ENCODE data around the gene EFCAB14. TPM values are rescaled to one million over a fixed set of nuclear protein-coding genes. Genes with fewer than 3 reads are reported as not detected.
"Not testable (repeated sequence)": the region's sequence is repeated elsewhere in the genome, so short reads cannot be mapped to it uniquely, and the experiment has no call there.

EFCAB14 gene
- total RNA-seq, 2 donors from 2014 or later, result 45.6 to 53.8 TPM

- Mint-ChIP-seq H3K27ac (peak overlapping the region; percentile 68), H3K27me3 (no peaks in the 10 kb centered on the region), H3K9me3 (no peaks in the 10 kb centered on the region), H3K4me3 (no peak overlapping the region), H3K36me3 (ENCODE audit: low read depth) (peaks cover 93% of the 10 kb centered on the region), H3K4me1 (peaks cover 15% of the 10 kb centered on the region)
- no peak for ATAC-seq (replicated peaks)
These were observed 10.8 kb downstream of the EFCAB14 start for GRCh38 chr1:46708121-46708520.

GRCh38 chr1:46705408-46705807 is 13.5 kb downstream of the EFCAB14 start:
- Mint-ChIP-seq H3K4me3 (no peak overlapping the region), H3K36me3 (ENCODE audit: low read depth) (peaks cover 98% of the 10 kb centered on the region), H3K9me3 (no peaks in the 10 kb centered on the region), H3K4me1 (peaks cover 22% of the 10 kb centered on the region), H3K27ac (no peak overlapping the region), H3K27me3 (no peaks in the 10 kb centered on the region)
- ATAC-seq (replicated peaks), result peak; percentile 43

GRCh38 chr1:46703927-46704641 is 14.8 kb downstream of the EFCAB14 start:
- H3K4me3 Mint-ChIP-seq, result no peak overlapping the region
- peaks cover 86% of the 10 kb centered on the region for H3K36me3 Mint-ChIP-seq (ENCODE audit: low read depth)
- peak overlapping the region; percentile 68 for H3K27ac Mint-ChIP-seq
- peaks cover 17% of the 10 kb centered on the region for H3K4me1 Mint-ChIP-seq
- no peaks in the 10 kb centered on the region for H3K9me3 Mint-ChIP-seq
- no peaks in the 10 kb centered on the region for H3K27me3 Mint-ChIP-seq
- ATAC-seq (replicated peaks), result no peak

- peaks cover 16% of the 10 kb centered on the region for H3K4me1 Mint-ChIP-seq
- no peak overlapping the region for H3K4me3 Mint-ChIP-seq
- peak overlapping the region; percentile 48 for H3K27ac Mint-ChIP-seq
- peaks cover 87% of the 10 kb centered on the region for H3K36me3 Mint-ChIP-seq (ENCODE audit: low read depth)
- ATAC-seq (replicated peaks), result peak; percentile 51
- no peaks in the 10 kb centered on the region for H3K27me3 Mint-ChIP-seq
- no peaks in the 10 kb centered on the region for H3K9me3 Mint-ChIP-seq
These were observed 19.2 kb downstream of the EFCAB14 start for GRCh38 chr1:46699666-46700065.

- H3K9me3 Mint-ChIP-seq, result no peaks in the 10 kb centered on the region
- no peak for ATAC-seq (replicated peaks)
- no peak overlapping the region for H3K27ac Mint-ChIP-seq
- no peaks in the 10 kb centered on the region for H3K27me3 Mint-ChIP-seq
- peaks cover 13% of the 10 kb centered on the region for H3K4me1 Mint-ChIP-seq
- peaks cover 88% of the 10 kb centered on the region for H3K36me3 Mint-ChIP-seq (ENCODE audit: low read depth)
- H3K4me3 Mint-ChIP-seq, result no peak overlapping the region
These were observed 21.9 kb downstream of the EFCAB14 start for GRCh38 chr1:46697053-46697452.

GRCh38 chr1:46694676-46695075 is 24.2 kb downstream of the EFCAB14 start:
- not testable (repeated sequence) for H3K27ac Mint-ChIP-seq; H3K4me1 Mint-ChIP-seq; H3K27me3 Mint-ChIP-seq; H3K9me3 Mint-ChIP-seq; ATAC-seq (replicated peaks); H3K4me3 Mint-ChIP-seq
- H3K36me3 Mint-ChIP-seq (ENCODE audit: low read depth), result peaks cover 96% of the 10 kb centered on the region

GRCh38 chr1:46692811-46693770 is 25.8 kb downstream of the EFCAB14 start:
- H3K4me3 Mint-ChIP-seq, result no peak overlapping the region
- H3K27me3 Mint-ChIP-seq, result no peaks in the 10 kb centered on the region
- no peak overlapping the region for H3K27ac Mint-ChIP-seq
- peaks cover 100% of the 10 kb centered on the region for H3K36me3 Mint-ChIP-seq (ENCODE audit: low read depth)
- no peaks in the 10 kb centered on the region for H3K9me3 Mint-ChIP-seq
- peaks cover 3% of the 10 kb centered on the region for H3K4me1 Mint-ChIP-seq
- ATAC-seq (replicated peaks), result no peak

GRCh38 chr1:46691997-46692790 is 26.7 kb downstream of the EFCAB14 start:
- Mint-ChIP-seq H3K4me1 (peaks cover 3% of the 10 kb centered on the region), H3K27ac (no peak overlapping the region), H3K4me3 (no peak overlapping the region), H3K9me3 (no peaks in the 10 kb centered on the region), H3K27me3 (no peaks in the 10 kb centered on the region), H3K36me3 (ENCODE audit: low read depth) (peaks cover 100% of the 10 kb centered on the region)
- no peak for ATAC-seq (replicated peaks)

- peaks cover 3% of the 10 kb centered on the region for H3K4me1 Mint-ChIP-seq
- no peaks in the 10 kb centered on the region for H3K9me3 Mint-ChIP-seq
- ATAC-seq (replicated peaks), result no peak
- no peaks in the 10 kb centered on the region for H3K27me3 Mint-ChIP-seq
- H3K4me3 Mint-ChIP-seq, result no peak overlapping the region
- H3K27ac Mint-ChIP-seq, result no peak overlapping the region
- H3K36me3 Mint-ChIP-seq (ENCODE audit: low read depth), result peaks cover 100% of the 10 kb centered on the region
These were observed 27.9 kb downstream of the EFCAB14 start for GRCh38 chr1:46690931-46691421.

GRCh38 chr1:46689897-46690296 is 29.0 kb downstream of the EFCAB14 start:
- peak overlapping the region; percentile 79 for H3K27ac Mint-ChIP-seq
- no peaks in the 10 kb centered on the region for H3K9me3 Mint-ChIP-seq
- H3K27me3 Mint-ChIP-seq, result no peaks in the 10 kb centered on the region
- H3K36me3 Mint-ChIP-seq (ENCODE audit: low read depth), result peaks cover 100% of the 10 kb centered on the region
- H3K4me3 Mint-ChIP-seq, result no peak overlapping the region
- ATAC-seq (replicated peaks), result peak; percentile 34
- peaks cover 3% of the 10 kb centered on the region for H3K4me1 Mint-ChIP-seq

- Mint-ChIP-seq H3K4me1 (peaks cover 3% of the 10 kb centered on the region), H3K27me3 (no peaks in the 10 kb centered on the region), H3K9me3 (no peaks in the 10 kb centered on the region), H3K4me3 (no peak overlapping the region), H3K36me3 (ENCODE audit: low read depth) (peaks cover 100% of the 10 kb centered on the region), H3K27ac (peak overlapping the region; percentile 79)
- ATAC-seq (replicated peaks), result no peak
These were observed 29.6 kb downstream of the EFCAB14 start for GRCh38 chr1:46689356-46689755.

GRCh38 chr1:46687921-46688509 is 30.9 kb downstream of the EFCAB14 start:
- no peak for ATAC-seq (replicated peaks)
- H3K9me3 Mint-ChIP-seq, result no peaks in the 10 kb centered on the region
- no peak overlapping the region for H3K4me3 Mint-ChIP-seq
- peak overlapping the region; percentile 79 for H3K27ac Mint-ChIP-seq
- H3K27me3 Mint-ChIP-seq, result no peaks in the 10 kb centered on the region
- peaks cover 100% of the 10 kb centered on the region for H3K36me3 Mint-ChIP-seq (ENCODE audit: low read depth)
- H3K4me1 Mint-ChIP-seq, result peaks cover 3% of the 10 kb centered on the region

- H3K9me3 Mint-ChIP-seq, result no peaks in the 10 kb centered on the region
- H3K36me3 Mint-ChIP-seq (ENCODE audit: low read depth), result peaks cover 100% of the 10 kb centered on the region
- H3K27me3 Mint-ChIP-seq, result no peaks in the 10 kb centered on the region
- no peak for ATAC-seq (replicated peaks)
- H3K27ac Mint-ChIP-seq, result peak overlapping the region; percentile 79
- H3K4me1 Mint-ChIP-seq, result peaks cover 3% of the 10 kb centered on the region
- H3K4me3 Mint-ChIP-seq, result no peak overlapping the region
These were observed 31.7 kb downstream of the EFCAB14 start for GRCh38 chr1:46687093-46687659.
